Activated naive CD4-positive, alpha-beta T cell (primary cell): ENCODE measurements around the gene CLTCL1.

Source experiments
- DNase-seq, 4 experiments: peaks; one replicate each; lab custom pipeline; 2025; lab: John Stamatoyannopoulos, UW

Gene CLTCL1

DNA sequence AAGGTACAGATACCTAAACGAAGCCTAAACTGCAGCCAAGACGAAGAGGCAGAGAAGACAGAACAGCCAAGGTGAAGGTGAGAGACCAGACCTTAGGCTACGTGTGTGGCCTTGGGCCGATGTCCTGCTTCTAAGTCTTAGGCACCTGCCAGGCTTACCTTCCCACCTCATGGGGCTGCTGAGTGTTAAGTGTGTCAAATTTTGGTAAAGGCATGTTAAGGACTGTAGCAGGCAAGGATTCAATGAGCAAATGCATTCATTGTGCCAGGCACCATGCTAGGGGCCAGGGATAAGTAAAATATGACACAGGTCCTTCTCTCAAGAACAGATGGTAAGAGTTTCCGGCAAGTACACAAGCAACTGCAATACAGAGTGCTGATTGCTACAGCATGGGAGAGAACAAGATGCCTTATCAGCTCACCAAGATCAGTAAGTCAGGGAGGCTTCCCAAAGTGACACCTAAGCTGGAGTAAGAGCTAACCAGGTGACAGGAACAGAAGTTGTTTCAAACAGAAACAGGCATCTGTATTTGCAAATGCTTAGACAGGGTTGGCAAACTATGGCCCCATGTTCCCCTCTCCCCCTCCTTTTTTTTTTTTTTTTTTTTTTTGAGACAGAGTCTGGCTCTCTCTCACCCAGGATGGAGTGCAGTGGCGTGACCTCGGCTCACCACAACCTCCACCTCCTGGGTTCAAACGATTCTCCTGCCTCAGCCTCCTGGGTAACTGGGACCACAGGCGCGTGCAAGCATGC is 46.7 kb downstream of the CLTCL1 start:
- DNase-seq, result no peak

DNA sequence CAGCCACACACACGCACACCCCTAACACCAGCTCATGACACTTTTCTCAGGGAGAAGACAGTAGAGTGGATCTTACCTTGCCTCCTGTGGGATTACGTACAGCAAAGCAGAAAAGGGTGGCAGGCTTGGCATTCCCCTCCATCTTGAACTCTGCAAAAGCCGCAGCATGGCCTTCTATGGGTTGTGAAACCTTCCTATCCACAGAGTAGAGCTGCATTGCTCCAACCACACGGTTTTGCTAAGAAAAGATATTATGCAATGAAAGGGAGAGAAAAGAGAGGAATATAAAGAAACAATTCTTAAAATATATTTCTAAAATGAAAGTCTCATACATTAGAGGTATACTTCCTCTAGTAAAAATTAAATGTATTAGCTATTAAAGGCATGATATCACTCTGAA is 48.8 kb downstream of the CLTCL1 start:
- no peak for DNase-seq

DNA sequence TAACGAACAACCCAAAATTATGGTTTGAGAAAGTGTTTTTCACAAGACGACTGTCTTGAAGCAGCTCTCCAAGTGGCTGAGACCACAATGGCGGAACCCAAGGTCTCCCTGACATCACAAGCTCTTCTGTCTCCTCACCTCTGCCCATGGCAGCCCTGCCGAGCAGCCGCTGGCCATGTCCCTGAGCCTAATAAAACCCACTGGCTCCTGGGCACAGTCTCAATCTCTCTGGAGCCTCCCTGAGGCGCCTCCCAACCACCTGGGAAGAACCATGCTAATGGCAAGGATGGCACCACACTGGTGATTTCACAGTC is 50.0 kb downstream of the CLTCL1 start:
- no peak for DNase-seq

DNA sequence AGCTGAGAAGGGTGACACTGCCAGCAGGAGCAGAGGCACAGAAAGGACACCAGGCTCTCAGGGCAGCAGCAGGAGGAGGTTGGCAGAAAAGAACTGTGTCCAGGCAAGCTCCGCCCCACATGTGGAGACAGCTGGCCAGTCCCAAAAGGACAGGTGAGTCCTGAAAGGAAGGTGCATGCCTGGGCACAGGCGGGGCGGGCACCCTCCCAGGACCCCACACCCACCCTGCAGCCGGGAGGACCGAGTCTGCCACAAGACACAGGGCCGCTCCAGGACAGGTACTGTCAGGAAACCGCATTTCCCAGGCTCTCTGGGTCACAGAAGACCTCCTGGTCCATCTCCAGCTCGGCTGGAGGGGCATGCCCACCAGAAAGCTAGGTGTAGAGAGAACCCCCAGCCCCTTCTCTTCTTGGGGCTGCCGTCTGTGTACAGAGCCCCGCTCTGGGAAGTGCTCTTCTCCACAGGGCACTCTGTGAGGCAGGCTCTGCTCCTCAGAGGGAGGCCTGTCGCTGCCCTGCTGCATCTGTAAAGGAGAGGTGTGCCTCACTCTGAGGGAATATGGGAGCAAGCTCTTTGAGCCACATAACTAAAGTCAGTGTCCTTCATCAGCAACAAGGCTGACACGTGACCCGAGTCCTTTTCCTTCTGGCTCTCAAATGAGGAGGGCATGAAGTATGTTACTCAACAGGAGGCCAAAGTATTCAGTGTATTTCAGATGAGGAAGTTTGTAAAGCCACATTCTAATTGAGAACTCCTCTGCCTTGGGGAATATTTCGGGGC is 50.5 kb downstream of the CLTCL1 start:
- DNase-seq, result no peak

DNA sequence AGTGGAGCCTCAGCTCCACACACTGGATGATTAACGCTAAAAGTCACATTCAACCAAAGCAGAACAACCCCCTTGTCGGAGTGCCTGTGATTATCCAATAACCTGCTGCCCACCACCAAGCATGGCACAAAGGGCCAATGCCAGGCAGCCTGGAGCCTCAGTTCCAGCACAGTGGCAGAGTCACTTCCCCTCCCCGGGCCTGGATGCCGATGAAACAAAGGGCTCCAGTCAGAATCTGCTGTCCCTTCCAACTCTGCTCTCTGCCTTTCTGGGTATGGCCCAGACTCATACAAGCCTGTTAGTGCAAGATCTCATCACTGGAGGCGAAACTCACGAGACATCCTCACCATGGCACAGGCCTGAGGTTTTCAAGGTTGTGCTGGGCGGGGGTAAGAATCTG is 52.1 kb downstream of the CLTCL1 start:
- no peak for DNase-seq

DNA sequence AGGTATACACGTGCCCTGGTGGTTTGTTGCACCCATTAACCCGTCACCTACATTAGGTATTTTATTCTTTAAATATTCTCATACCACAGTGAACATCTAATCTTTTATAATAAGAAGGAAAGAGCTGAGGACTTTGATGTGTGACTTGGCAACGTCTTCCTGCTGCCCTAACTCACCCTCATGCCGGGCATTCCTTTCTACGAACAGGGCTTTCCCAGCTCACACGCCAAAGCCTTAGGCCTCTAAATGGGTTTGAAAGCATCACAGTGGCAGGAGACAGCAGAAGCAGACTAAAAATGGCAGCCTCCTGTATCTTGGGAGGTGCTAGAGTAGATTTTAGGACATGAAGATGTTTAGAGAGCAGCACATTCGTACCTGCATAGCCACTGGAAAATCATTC is 52.6 kb downstream of the CLTCL1 start:
- DNase-seq, result no peak

DNA sequence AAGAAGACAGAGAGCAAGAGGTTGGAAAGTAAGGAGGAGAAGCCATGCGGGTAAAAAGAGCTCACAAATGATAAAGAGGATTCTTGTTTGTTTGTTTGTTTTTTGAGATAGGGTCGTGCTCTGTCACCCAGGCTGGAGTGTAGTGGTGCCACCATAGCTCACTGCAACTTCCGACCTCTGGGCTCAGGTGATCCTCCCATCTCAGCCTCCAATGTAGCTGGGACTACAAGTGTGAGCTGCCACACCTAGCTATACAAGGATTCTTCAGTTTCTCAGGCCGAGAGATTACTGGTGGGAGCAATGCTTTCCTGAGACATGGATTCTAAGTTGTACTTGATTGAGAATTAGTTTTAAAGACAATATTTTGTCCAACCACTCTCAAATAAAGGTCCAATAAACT is 55.6 kb downstream of the CLTCL1 start:
- DNase-seq, result no peak

DNA sequence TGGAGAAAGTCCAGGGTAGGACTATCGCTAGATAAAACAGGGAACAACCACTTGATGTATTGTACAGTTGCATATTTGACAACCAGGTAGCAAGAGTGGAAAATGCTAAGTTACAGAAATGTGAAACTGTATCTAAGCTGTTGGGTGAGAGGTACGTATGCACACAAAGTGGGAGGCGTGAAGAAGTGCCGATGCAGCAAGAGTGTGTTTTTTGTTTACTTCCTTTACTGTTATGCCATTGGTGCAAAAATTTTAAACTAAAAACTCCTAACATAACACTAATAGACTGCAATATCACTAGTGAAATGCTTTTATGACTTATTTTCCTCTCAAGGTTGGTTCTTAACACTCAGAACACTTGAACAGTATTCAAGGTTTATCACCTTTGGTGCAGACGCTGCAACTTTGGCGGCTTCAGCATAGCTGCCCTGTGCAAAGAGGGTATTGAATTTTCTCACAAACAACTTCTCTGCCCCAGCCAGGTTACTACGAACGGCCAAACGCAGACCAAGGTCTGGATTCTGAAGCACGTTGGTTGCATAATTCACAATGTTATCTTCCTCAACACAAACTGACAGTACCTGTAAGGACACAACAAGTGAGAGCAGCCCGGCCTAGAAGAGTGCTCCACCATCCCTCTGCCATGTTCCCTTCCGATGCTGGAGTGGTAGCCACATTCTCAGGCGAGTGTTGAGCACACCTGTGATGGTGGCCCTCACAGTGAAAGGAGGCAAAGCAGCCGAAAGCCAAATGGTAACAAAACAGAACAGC is 57.2 kb downstream of the CLTCL1 start:
- DNase-seq, result no peak

DNA sequence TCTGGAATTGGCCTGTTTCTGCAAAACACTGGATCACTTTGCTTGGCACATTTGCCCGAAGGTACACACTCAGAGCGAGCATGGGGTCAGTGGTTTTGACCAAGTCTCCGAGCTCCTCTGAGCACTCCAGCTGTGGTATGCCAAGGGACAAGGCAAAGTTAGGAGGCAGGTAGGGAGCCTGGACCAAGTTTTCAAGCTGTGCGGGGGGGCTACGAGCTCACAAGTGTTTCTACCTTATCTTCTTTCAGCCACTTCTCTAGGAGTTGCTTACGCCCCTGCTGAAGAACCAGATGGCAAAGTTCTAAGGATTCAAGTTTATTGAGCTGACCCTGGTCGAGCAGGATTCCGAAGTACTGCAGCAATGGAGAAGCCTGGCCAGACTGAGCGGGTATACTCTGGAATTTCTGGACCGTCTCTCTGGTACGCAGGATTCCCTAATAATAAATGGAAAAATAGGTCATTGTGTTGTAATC is 58.3 kb downstream of the CLTCL1 start:
- DNase-seq, result no peak

DNA sequence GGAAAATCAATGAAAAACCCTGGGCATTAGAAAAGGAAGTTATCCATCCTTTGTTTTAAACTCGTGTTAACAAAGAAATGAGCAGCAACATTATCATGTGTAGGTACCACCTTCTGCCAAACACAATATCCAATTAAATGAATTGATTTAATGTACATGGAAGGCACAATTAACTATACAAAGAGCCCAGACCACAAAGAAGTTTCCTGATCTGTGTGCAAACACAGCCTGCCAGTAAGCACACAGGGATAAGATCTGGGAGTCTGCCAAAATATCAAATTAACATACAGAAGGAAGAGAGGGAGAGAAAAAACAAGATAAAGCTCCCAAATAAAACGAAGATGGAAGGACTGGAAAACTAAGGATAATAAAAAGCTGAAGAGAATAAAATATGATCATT is 58.9 kb downstream of the CLTCL1 start:
- no peak for DNase-seq

DNA sequence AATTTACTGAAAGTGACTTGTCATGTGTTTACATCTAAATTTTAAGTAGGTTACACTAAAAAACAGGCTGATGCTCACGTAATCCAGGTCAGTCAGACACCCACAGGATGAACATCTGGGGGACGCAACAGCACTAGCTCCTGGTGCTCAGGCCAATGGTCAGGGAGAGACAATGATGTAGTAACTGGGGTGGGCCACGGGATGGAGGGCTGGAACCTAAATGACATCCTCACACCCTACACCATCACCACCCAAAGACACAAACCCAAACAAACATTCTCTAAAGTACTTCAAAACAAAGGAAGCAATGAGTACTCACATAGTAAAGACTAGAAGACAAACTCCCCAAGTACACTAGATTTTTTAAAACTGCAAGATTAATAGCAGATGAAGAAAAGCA is 59.5 kb downstream of the CLTCL1 start:
- DNase-seq, result no peak

DNA sequence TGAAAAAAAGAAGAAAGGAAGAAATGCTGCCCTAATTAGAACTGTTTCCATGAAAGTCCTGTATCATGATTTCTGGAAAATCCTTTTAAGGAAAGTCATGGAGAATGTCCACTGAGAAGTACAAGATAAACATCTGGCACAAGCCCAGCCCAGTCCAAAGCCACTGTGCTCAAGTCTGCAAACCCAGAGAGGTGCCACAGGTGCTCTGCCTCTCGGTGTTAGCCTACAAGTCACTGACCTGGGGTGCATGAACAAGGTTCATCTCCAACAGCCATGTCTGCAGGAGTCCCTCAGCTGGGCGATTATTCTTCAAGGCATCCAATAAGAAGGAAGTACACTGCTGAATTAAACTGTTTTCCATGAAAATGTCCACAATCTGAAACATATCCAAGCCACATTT is 61.9 kb downstream of the CLTCL1 start:
- no peak for DNase-seq

DNA sequence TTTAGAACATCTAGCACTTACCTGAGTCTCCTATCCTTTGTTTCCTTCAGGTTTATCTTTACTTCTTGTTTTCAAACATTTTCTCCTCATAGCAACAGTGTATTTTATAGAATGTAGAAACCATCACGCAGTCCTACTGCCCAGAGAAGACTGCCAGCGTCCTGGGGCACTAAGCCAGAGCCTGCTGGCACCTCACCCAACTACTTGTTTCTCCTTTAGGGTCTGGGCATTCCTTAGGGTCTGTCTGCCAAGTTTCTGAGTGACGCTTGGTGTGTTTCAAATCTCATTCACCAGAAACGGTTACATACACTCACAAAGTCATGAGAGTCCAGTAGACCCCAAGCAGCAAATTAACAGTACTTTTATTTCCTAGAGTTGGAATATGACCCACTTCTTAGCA is 63.3 kb downstream of the CLTCL1 start:
- DNase-seq, result no peak

DNA sequence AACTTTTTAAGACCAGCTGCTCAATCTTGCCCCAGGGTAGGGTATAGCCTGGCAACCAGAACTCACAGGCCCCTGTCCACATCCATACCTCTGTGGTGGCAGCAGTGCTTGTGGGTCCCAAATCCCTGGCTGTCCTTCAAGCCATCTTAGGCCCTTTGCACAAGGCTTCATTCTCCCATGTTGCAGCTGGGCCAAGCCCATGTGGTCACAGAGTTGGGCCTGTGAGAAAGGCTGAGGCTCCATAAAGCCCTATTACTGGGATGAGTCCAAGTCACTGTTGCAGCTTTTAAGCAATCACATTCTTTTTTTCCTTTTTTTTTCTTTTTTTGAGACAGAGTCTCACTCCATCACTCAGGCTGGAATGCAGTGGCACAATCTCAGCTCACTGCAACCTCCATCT is 65.1 kb downstream of the CLTCL1 start:
- no peak for DNase-seq

DNA sequence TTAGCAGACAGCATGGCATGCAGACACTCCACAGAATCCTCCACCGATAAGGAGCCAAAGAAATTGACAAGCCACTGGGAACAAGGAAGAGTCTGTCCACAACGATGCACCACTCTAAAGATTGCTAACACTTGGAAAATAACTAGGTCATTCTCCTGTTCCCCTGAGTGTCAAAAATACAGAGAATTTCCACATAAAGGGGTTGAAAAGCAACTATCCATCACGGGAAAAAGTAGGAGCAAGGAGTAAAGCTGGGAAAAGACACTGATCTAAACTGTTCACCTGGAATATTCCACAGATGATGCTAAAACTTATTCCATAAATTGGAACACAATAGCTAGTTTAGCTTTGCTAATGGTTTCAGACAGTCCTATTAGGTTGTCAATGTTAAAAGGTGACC is 66.0 kb downstream of the CLTCL1 start:
- DNase-seq, result no peak

DNA sequence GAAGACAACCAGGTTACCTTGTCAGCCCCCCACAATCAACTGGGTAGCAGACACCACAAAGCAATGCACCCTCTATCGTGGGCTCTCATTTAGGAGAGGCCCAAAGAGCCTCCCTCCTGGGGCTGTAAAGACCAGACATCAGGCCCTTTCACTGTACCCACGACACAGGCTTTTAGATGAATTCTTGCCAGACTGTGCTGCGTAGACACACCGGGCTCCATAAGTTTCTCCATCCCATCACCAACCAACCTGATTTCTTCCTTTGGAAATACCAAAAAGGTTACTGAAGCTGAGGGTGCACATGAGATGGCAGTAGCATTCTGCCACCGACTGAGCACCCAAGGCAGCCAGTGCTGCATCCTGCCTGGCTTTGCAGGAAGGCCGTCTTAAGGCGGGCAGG is 66.5 kb downstream of the CLTCL1 start:
- no peak for DNase-seq

DNA sequence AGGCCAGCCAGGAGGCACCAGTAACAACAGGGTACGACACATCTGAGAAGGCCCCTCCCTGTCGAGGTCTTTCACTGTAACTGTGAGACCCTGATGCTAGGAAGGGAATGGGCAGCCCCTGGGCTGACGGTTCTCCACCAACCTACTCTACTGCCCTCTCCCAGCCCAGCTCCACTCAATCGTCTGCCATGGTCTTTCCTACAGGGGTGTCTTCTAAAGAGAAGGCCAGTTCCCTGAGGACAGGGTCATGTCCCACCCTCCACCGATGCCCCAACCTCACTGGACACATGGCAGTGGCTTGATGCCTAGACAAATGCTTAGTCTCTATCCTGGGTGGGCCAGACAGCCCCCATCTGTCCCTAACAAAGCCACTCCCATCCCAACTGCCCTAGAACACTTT is 67.0 kb downstream of the CLTCL1 start:
- no peak for DNase-seq

DNA sequence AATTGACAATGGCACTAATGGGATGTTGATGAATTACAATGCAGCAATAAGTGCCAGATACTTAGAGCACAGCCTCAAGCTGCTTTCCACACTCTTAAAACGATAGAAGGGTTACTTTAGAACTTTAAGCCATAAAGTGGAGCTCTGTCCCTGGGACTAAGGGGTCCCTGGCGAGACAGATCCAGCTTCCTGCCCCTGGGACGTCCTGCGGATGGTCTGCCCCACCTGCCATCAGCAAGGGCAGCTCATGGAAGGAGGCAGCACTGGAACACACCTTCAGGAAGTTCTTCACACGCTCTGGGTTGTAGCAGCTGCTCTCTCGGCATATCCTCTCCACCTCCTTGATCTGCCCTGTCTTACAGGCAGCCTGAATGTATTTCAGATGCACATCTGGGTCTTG is 67.9 kb downstream of the CLTCL1 start:
- no peak for DNase-seq

DNA sequence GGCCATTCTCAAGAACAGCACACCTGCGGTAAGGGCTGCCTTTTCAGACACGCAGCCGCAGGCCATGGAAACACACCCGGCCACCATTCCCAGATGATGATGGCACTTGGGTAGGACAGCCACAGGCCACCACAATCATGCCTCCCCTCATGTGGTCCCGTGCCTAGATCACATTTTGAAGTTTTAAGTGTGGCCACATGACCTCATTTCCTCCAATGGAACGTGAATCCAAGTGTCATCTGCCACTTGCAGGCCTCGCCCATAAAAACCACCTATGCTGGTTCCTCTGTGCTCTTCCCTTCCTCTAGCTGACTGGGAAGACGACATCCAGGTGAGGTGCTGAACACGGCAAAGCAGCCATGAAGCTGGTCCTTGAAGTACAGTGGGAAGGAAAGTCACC is 68.4 kb downstream of the CLTCL1 start:
- DNase-seq, result no peak

DNA sequence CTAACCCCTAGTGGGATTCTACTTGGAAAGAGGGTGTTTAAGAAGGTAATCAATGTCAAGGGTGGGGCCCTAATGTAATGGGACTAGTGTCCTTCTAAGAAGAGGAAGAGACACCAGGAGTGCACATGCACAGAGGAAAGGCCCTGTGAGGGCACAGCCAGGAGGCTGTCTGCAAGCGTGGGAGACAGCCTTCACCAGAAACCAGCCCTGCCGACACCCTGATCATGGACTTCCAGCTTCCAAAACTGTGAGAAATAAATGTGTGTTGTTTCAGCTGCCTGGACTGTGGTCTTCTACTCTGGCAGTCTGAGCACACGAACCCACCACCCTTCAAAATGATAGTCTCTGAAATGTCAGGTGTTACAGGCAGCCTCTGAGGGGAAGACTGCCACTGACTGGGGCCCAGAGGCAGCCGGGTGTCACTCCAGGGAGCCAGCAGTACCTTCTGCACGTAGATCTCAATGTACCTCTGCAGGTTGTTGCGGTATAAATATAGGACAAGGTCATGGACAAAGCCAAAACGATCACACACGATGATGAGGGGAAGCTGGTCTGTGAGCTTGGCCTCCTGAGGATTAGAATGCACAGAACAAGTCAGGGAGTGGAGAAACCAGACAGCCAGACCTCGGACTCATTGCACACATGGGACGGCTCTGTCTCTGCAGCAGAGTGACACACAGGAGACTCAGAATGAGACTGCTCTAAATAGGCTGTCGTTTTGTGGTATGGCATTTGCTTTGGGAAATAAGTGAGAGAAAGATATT is 69.1 kb downstream of the CLTCL1 start:
- DNase-seq, result no peak

DNA sequence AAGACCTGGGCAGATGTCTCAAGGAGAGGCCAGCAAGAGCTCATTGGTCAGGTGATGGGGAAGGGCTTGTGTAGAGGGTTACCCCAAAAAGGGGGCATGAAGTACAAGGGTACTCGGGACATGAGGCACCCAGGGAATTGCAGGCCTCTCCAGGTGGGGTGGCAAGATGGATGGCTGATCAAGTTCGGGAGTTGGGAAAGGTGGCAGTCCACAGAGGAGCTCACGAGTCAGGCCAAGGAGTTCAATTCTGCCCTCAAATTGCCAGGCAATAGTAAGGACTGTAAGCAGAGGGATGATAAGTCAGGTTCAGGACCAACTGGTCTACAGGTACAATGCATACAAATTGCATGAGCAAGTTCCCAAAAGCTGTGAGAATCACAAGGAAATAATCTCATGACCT is 70.7 kb downstream of the CLTCL1 start:
- no peak for DNase-seq

DNA sequence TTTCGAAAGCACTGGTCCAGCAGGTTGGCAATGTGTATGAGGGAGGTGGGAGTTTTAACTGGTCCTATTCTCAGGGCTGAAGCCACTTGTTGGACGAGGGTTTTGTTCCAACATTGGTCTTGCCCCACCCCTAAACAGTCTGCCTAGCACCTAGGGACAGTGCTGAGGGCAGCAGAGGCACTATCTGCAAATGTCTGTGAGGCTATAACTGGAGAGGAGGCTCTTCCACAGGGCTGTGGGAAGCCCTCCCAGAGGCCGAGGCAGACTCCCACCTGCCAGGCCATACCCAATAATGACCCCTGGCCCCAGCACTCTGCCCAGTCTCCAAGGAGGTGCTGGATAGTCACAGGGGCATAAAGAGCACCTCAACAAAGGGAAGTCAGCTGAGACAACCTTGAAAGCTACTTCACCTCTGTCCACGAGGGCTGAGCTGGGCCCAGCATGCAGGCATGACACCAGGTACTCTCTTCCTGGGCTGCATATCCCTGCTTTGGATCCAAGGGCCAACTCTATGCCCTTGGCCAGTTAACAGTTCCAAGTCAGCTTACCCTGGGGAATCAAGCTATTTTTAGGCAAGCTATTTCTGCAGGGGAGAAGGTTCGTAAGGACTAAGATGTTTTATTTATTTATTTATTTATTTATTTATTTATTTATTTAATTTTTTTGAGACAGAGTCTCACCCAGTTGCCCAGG is 72.8 kb downstream of the CLTCL1 start:
- DNase-seq, result no peak
